T-helper 1 cell treated with Interleukin-12 subunit alpha and Interleukin-12 subunit beta and Interleukin-4 antibody, amounts not matched to agents 30 ng/mL and 1 ng/mL, for 36 hours (primary cell): ENCODE data around the gene MISP3. TPM values are rescaled to one million over a fixed set of nuclear protein-coding genes. Genes with fewer than 3 reads are reported as not detected.

ENCODE experiments used
- intact Hi-C: fragments of 100-400 bp; cut with micrococcal nuclease; formaldehyde crosslinking; loops from one replicate; pipeline ENCODE4 v1.15.1; 2024
- total RNA-seq: library from RNA; stranded (reverse); gene quantifications from 2 replicates; pipeline ENCODE4 v1.2.3, GENCODE V29; 2022

The MISP3 gene
- total RNA-seq, 1 donor from 2014 or later, result 1.8 TPM

GRCh38 chr19:14053032-14053431 is 19.6 kb upstream of the MISP3 start:
- intact Hi-C loops, result no loop called here

- intact Hi-C loops, result no loop called here
These were observed 19.1 kb upstream of the MISP3 start for GRCh38 chr19:14053500-14053899.

- intact Hi-C loops, result no loop called here
These were observed 18.5 kb upstream of the MISP3 start for GRCh38 chr19:14054099-14054498.

- intact Hi-C loops, result no loop called here
These were observed 17.9 kb upstream of the MISP3 start for GRCh38 chr19:14054721-14055120.

GRCh38 chr19:14055396-14055795 is 17.2 kb upstream of the MISP3 start:
- intact Hi-C loops, result no loop called here

GRCh38 chr19:14056069-14056666 is 16.4 kb upstream of the MISP3 start:
- intact Hi-C loops, result no loop called here

- intact Hi-C loops, result no loop called here
These were observed 15.7 kb upstream of the MISP3 start for GRCh38 chr19:14056741-14057356.

- intact Hi-C loops, result no loop called here
These were observed 14.1 kb upstream of the MISP3 start for GRCh38 chr19:14058182-14059092.

GRCh38 chr19:14059093-14059480 is 13.5 kb upstream of the MISP3 start:
- intact Hi-C loops, result no loop called here

- intact Hi-C loops, result no loop called here
These were observed 12.9 kb upstream of the MISP3 start for GRCh38 chr19:14059652-14060155.

GRCh38 chr19:14061081-14061749 is 11.4 kb upstream of the MISP3 start:
- intact Hi-C loops, result no loop called here

GRCh38 chr19:14061751-14062557 is 10.6 kb upstream of the MISP3 start, which contains the start of gene PALM3:
Gene PALM3, minus strand, starts transcription at chr19:14062076. Its CDS starts 96 bp downstream, at chr19:14061980.
- intact Hi-C loops, result no loop called here

GRCh38 chr19:14062558-14062855 is 10.1 kb upstream of the MISP3 start:
- intact Hi-C loops, result no loop called here

GRCh38 chr19:14063105-14063504 is 9.5 kb upstream of the MISP3 start:
- intact Hi-C loops, result no loop called here

GRCh38 chr19:14066134-14066533 is 6.5 kb upstream of the MISP3 start:
- intact Hi-C loops, result no loop called here

GRCh38 chr19:14070268-14071050 is 2.1 kb upstream of the MISP3 start:
- intact Hi-C loops, result loop anchor here (5.0 kb wide), 2 partner anchors 38 to 277 kb away; partner anchors contain the start of gene IL27RA

- intact Hi-C loops, result loop anchor here (1.0 to 5.0 kb wide), 5 partner anchors 8 to 476 kb away; partner anchors contain the start of genes ASF1B and IL27RA
These were observed 807 bp downstream of the MISP3 start for GRCh38 chr19:14073261-14073924.

- intact Hi-C loops, result loop anchor here (1.0 to 5.0 kb wide), 6 partner anchors 7 to 477 kb away; partner anchors contain the start of genes ASF1B, IL27RA and SAMD1
These were observed 1.6 kb downstream of the MISP3 start for GRCh38 chr19:14073925-14074838.
